Tibial nerve (tissue), 4 donors: ENCODE measurements around the gene PPP2R3A. TPM values are rescaled to one million over a fixed set of nuclear protein-coding genes. Genes with fewer than 3 reads are reported as not detected.
"Not testable (repeated sequence)": the region's sequence is repeated elsewhere in the genome, so short reads cannot be mapped to it uniquely, and the experiment has no call there.

Source experiments
- DNase-seq, 2 donors: peaks; one replicate each; pipeline ENCODE4 v3.0.0-alpha.2; 2019; ENCODE audit warnings: low spot score in 2 of 2
- H3K27ac ChIP-seq, 4 donors: fragments of 200-600 bp; sonication (generic) in 3 of 4; one replicate each; pipeline ENCODE4 v1.5.1; 2017 to 2019; ENCODE audit warnings: mild to moderate bottlenecking in 1 of 4
- H3K27me3 ChIP-seq, 2 donors: fragments of 200-600 bp; sonication (generic) in 1 of 2; one replicate each; pipeline versions ENCODE4 v1.5.1 to v1.6.0; 2017 to 2019
- H3K36me3 ChIP-seq, 3 donors: fragments of 200-600 bp; sonication (generic); one replicate each; pipeline ENCODE4 v1.5.1; 2018 to 2019
- H3K4me1 ChIP-seq, 4 donors: fragments of 200-600 bp; sonication (generic) in 3 of 4; one replicate each; pipeline ENCODE4 v1.5.1; 2017 to 2019
- H3K4me3 ChIP-seq, 4 donors: fragments of 200-600 bp; sonication (generic) in 3 of 4; one replicate each; pipeline ENCODE4 v1.5.1; 2017 to 2019; ENCODE audit warnings: mild to moderate bottlenecking in 1 of 4, moderate library complexity in 1 of 4
- H3K9me3 ChIP-seq, 4 donors: fragments of 200-600 bp; sonication (generic) in 3 of 4; one replicate each; pipeline ENCODE4 v1.5.1; 2017 to 2019
- CTCF ChIP-seq, 5 experiments: fragments of 200-600 bp in 3 of 5; fragments of 450-650 bp in 2 of 5; sonication (generic) in 3 of 5; IDR thresholded peaks; one replicate each; pipeline ENCODE4 v1.5.1; 2016 to 2019; ENCODE audit warnings: antibody characterized with exemption in 5 of 5, mild to moderate bottlenecking in 3 of 5, moderate library complexity in 2 of 5
- EP300 ChIP-seq, 2 donors: sonication (generic); formaldehyde crosslinking; IDR thresholded peaks; one replicate each; pipeline ENCODE4 v1.6.1; 2017; ENCODE audit warnings: antibody characterized with exemption in 2 of 2, mild to moderate bottlenecking in 1 of 2
- POLR2A ChIP-seq, 2 donors: fragments of 450-650 bp; IDR thresholded peaks; one replicate each; pipeline ENCODE4 v1.6.1; 2017; ENCODE audit warnings: antibody characterized with exemption in 2 of 2, mild to moderate bottlenecking in 2 of 2, moderate library complexity in 2 of 2
- WGBS, 2 donors: methylation state at CpG; one replicate each; pipeline ENCODE4 v1.1.5; 2018; 5-methylcytosine and 5-hydroxymethylcytosine counted together
- total RNA-seq, 4 donors: library from RNA; depleted of rRNA; stranded (reverse); fragments of >200 nt; gene quantifications; one replicate each; pipeline ENCODE4 v1.1.0, GENCODE V29; 2016

The PPP2R3A gene
- total RNA-seq, 4 donors from 2014 or later: 12.3 to 18.2 (median 13.4) TPM

DNA sequence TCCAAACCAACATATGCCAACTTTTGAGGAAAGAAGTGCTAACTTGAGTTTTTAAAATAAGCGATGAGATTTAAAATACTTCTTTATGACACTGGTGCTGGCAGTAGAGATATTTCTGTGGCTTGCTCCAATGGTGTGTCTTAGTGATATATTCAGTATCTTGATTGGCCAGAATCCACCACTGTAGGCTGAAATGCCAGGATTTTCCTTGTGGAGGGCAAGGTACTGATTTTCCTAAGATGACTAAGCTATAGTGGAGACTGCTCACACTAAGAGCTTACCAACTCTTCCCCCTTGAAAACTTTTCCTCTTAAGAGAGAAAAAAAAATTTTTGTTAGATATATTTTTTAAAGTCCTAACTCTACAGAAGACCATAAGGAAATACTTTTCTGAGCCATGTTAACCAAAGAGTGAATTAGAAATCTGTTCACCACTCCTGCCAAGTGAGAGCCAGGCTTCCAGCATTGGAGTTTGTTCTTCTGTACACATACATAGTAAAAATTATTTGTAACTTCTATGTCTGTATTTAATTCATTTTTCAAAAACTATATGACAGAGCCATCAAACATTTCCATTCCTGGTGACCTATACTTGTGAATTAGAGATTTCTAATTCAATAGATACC is 109.1 kb downstream of the PPP2R3A start:
- no peak for DNase-seq
- Histone ChIP-seq H3K9me3 (no peaks in the 10 kb centered on the region), H3K36me3 (no peaks in the 10 kb centered on the region), H3K4me1 (peaks cover 0 to 20% (median 12%) of the 10 kb centered on the region in 4 donors), H3K27me3 (no peaks in the 10 kb centered on the region), H3K27ac (peak overlapping the region in 1 of 4 donors; percentile 22), H3K4me3 (no peak overlapping the region)
- TF ChIP-seq CTCF (IDR thresholded peaks at IDR 0.05): no peak
- no peak for TF ChIP-seq POLR2A (IDR thresholded peaks at IDR 0.05)
- TF ChIP-seq EP300 (IDR thresholded peaks at IDR 0.05): no peak
- WGBS, 2 donors: 84 to 92% methylated on average over 1 of the region's 1 CpG

DNA sequence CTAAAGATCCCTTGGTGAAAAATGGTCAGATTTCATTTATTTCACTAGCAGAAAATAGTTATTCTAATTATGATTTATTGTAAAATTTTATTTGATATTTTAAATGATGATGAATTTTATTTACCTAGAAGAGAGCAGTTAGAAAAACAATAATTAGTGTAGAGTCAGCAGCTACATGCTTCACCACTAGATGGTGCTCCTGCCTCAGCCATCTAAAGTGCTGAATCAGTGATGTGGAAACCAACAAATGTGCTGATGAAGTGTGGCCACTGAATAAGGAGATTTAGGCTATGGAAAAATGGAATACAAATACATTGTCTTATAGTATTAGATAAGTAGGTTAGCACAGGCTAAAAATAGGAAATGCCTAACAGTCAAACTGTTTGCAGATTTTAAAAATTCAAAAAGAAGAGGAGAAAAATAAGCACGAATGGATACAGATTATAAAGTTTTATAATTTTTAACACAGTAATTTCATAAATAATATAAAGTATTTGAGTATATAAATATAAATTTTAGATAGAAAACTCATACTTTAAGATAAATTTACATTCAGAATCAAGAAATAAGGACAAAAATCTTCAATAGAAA is 109.8 kb downstream of the PPP2R3A start:
- TF ChIP-seq EP300 (IDR thresholded peaks at IDR 0.05) (peak in 1 of 2 donors; percentile 79), CTCF (IDR thresholded peaks at IDR 0.05) (peak; percentile 84 to 92 (median 89)), POLR2A (IDR thresholded peaks at IDR 0.05) (no peak)
- Histone ChIP-seq H3K4me3 (no peak overlapping the region), H3K27ac (no peak overlapping the region), H3K4me1 (peaks cover 0 to 18% (median 10%) of the 10 kb centered on the region in 4 donors), H3K9me3 (no peaks in the 10 kb centered on the region), H3K27me3 (no peaks in the 10 kb centered on the region), H3K36me3 (no peaks in the 10 kb centered on the region)
- WGBS, 2 donors: 82 to 92% methylated on average over 1 of the region's 1 CpG
- DNase-seq: peak; percentile 53 to 88

- Histone ChIP-seq H3K4me1 (peaks cover 0 to 13% (median 8%) of the 10 kb centered on the region in 4 donors), H3K27me3 (no peaks in the 10 kb centered on the region), H3K4me3 (no peak overlapping the region), H3K9me3 (no peaks in the 10 kb centered on the region), H3K27ac (no peak overlapping the region), H3K36me3 (no peaks in the 10 kb centered on the region)
- TF ChIP-seq EP300 (IDR thresholded peaks at IDR 0.05) (no peak), POLR2A (IDR thresholded peaks at IDR 0.05) (no peak), CTCF (IDR thresholded peaks at IDR 0.05) (no peak)
- 46 to 53% methylated on average over 3 of the region's 3 CpGs for WGBS, 2 donors
- DNase-seq: no peak
Observed at GRCh38 chr3:136075811-136076210, 110.3 kb downstream of the PPP2R3A start.

DNA sequence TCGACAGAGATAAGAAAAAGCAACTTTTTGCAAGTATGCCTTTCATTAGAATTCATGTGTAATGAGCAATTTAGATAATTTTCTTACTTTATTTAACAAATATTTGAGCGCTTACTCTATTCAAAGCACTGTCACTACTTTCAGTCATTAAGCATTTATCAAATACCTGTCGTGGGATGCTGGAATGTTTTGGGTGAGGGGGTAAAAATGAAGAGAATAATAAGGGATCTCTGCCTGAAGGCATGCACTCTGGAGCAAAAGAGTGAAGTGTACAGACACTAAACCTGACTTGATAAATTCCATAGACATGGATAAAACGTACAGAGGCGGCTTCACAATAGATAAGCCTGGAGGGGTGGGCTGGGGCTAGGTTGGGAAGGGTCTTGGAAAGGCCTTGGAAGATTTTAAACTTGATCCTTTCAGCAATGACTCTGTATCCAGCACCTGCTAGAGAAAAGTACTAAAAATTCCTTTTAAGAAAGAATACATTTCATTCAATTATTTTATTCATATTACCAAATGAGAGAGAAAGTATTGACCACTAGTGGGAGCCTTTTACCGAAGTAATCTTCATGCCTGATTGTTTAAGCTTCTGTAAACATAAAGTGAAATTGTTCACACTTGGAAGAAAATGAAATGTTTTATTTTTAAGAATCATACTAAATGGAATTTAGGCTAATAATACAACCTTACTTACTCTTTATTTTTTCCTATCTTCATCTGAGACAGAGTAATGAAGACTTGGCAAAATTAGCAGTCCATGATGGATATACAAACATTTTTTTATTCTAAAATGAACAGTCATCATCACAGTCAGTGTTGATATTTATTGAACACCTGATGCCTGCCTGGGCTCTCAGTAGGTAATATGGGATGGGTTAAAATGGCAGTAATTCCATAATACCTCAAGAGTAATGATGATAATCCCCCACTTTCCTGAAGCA is 113.2 kb downstream of the PPP2R3A start:
- WGBS, 2 donors: 76 to 78% methylated on average over 6 of the region's 6 CpGs

DNA sequence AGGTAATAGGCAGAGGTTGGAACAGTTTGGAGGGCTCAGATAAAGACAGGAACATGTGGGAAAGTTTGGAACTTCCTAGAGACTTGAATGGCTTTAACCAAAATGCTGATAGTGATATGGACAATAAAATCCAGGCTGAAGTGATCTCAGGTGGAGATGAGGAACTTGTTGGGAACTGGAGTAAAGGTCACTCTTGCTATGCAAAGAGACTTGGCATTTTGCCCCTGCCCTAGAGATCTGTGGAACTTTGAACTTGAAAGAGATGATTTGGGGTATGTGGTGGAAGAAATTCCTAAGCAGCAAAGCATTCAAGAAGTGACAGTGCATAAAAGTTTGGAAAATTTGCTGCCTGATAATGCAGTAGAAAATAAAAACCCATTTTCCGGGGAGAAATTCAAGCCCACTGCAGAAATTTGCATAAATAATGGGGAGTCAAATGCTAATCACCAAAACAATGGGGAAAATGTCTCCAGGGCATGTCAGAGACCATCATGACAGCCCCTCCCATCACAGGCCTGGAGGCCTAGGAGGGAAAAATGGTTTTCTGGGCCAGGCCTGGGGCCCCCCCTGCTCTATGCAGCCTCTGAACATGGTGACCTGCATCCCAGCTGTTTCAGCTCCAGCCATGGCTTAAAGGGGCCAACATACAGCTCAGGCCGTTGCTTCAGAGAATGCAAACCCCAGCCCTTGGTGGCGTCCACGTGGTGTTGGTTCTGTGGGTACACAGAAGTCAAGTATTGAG is 118.3 kb downstream of the PPP2R3A start:
- H3K27me3 ChIP-seq, H3K4me3 ChIP-seq, H3K4me1 ChIP-seq, DNase-seq, H3K9me3 ChIP-seq, H3K27ac ChIP-seq: not testable (repeated sequence)
- WGBS, 2 donors: 94 to 95% methylated on average over 3 to 4 of the region's 4 CpGs
- H3K36me3 ChIP-seq: peaks cover 0 to 54% (median 0%) of the 10 kb centered on the region in 3 donors

More for the DNA sequence above, 113.2 kb downstream of the PPP2R3A start:
- peak; percentile 35 to 67 (median 53) for TF ChIP-seq CTCF (IDR thresholded peaks at IDR 0.05)
- TF ChIP-seq POLR2A (IDR thresholded peaks at IDR 0.05): no peak
- no peaks in the 10 kb centered on the region for H3K9me3 ChIP-seq
- no peaks in the 10 kb centered on the region for H3K27me3 ChIP-seq
- H3K4me1 ChIP-seq: no peaks in the 10 kb centered on the region
- H3K4me3 ChIP-seq: no peak overlapping the region
- peaks cover 0 to 18% (median 0%) of the 10 kb centered on the region in 3 donors for H3K36me3 ChIP-seq
- DNase-seq: no peak
- H3K27ac ChIP-seq: peak overlapping the region in 1 of 4 donors; percentile 0

DNA sequence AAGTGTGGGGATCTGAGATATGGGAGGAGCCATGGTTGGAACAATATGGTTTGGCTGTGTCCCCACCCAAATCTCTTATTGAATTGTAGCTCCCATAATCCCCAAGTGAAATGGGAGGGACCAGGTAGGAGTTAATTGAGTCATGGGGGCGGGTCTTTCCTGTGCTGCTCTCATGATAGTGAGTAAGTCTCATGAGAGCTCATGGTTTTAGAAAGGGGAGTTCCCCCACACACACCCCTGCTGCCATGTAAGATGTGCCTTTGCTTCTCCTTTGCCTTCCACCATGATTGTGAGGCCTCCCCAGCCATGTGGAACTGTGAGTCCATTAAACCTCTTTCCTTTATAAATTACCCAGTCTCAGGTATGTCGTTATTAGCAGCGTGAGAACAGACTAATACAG is 119.5 kb downstream of the PPP2R3A start:
- peaks cover 0 to 60% (median 0%) of the 10 kb centered on the region in 3 donors for H3K36me3 ChIP-seq
- not testable (repeated sequence) for H3K27me3 ChIP-seq, H3K27ac ChIP-seq, H3K4me3 ChIP-seq, H3K9me3 ChIP-seq, H3K4me1 ChIP-seq, DNase-seq
- 98% methylated on average over 3 of the region's 3 CpGs for WGBS, 2 donors
